AG10803 (cell line): ENCODE measurements around the gene CKAP2.
A peak's percentile ranks its signal among the peaks of the same experiment; 100 is the strongest.
"Not testable (repeated sequence)": the region's sequence is repeated elsewhere in the genome, so short reads cannot be mapped to it uniquely, and the experiment has no call there.

Source experiments
- DNase-seq: peaks from one replicate; pipeline ENCODE4 v3.0.0; 2010; ENCODE audit warnings: low read depth
- H3K4me3 ChIP-seq: 2 replicates; pipeline ENCODE4 v1.5.1; 2011; ENCODE audit warnings: mild to moderate bottlenecking, low read length, control low read depth
- TF ChIP-seq, protein P1 (sequence below): conservative IDR thresholded peaks from 2 replicates; pipeline ENCODE4 v1.5.1; 2011; ENCODE audit warnings: mild to moderate bottlenecking, low read length, control low read depth, inconsistent platforms

CKAP2 gene

DNA sequence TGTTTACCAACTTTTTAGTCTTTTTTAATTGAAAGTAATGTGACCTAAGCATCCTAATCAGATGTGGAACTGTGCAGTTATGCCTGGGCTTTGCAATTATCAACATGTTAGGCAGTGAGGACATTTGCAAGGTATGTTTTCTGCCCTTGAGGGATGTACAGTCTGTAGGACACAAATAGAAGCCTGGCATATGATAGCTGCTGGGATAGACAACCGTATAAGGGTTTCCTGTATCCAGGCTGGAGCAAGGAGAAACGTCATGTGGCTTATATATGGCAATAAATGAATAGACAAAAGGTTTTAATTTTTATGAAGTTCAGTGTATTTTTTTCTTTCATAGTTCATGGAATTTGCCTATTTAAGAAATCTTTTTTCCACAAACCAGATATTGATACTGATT is 2.8 kb upstream of the CKAP2 start:
- DNase-seq, result no peak
- TF ChIP-seq, protein P1, sequence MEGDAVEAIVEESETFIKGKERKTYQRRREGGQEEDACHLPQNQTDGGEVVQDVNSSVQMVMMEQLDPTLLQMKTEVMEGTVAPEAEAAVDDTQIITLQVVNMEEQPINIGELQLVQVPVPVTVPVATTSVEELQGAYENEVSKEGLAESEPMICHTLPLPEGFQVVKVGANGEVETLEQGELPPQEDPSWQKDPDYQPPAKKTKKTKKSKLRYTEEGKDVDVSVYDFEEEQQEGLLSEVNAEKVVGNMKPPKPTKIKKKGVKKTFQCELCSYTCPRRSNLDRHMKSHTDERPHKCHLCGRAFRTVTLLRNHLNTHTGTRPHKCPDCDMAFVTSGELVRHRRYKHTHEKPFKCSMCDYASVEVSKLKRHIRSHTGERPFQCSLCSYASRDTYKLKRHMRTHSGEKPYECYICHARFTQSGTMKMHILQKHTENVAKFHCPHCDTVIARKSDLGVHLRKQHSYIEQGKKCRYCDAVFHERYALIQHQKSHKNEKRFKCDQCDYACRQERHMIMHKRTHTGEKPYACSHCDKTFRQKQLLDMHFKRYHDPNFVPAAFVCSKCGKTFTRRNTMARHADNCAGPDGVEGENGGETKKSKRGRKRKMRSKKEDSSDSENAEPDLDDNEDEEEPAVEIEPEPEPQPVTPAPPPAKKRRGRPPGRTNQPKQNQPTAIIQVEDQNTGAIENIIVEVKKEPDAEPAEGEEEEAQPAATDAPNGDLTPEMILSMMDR, result no peak
- no peak overlapping the region for H3K4me3 ChIP-seq

DNA sequence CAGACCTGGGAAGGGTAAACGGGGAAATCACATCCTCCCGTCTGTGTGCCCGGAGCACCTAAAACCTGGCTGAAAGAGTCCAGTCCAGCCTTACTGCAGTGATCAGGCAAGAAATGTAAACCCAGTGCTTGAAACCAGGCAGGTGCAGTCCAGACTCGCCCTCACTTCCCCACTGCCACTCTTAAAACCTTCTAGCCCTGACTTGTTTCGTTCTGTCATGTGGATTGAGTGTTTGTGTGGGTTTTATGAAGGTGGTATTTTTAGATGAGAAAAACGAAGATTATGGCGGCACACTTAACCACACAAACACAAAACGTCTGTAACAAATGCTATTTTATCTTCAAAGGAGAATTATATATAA is 839 bp upstream of the CKAP2 start:
- TF ChIP-seq, protein P1, result no peak

DNA sequence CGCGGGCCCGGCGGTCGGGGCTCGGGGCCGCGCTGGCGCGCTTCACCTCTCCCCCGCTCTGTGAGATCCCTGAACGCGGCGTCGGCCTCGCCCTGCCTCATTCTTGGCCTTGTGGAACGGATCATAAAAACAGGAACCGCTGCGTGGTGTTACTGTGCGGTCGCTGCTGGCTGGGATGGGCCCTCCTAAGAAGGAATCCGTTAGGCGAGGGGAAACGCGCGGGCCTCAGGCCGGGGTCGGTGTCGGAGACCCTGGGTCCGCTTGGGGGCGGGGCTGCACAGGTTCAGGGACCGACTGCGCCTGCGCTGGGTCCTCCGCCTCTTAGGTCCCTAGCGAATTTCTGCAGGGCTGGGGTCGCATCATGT is 381 bp downstream of the CKAP2 start:
- H3K4me3 ChIP-seq, result peak overlapping the region; percentile 94
- TF ChIP-seq, protein P1, result no peak
- DNase-seq, result peak; percentile 41

More for the DNA sequence above, 839 bp upstream of the CKAP2 start:
- H3K4me3 ChIP-seq, result peak overlapping the region; percentile 94
- no peak for DNase-seq

DNA sequence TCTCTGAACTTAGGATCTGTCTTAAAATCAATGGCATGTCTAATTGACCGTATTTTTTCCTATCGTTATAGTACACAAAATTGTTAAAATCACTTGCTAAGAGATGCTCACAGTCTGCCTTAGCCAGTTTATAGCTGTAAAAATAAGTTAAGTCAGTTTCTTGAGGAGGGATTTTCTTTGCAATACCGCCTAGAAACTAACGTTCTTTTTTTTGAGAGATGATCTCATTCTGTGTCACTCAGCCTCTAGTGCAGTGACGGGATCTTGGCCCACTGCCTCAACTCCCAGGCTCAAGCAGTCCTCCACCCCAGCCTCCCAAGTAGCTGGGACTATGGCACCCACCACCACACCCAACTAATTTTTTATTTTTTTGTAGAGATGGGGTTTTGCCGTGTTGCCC is 4.4 kb downstream of the CKAP2 start:
- TF ChIP-seq, protein P1, result no peak
- no peak overlapping the region for H3K4me3 ChIP-seq
- peak; percentile 36 for DNase-seq

DNA sequence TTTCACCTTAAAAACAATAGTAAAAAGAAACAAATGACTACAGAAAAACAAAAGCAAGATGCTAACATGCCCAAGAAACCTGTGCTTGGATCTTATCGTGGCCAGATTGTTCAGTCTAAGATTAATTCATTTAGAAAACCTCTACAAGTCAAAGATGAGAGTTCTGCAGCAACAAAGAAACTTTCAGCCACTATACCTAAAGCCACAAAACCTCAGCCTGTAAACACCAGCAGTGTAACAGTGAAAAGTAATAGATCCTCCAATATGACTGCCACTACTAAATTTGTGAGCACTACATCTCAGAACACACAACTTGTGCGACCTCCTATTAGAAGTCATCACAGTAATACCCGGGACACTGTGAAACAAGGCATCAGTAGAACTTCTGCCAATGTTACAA is 6.0 kb downstream of the CKAP2 start:
- TF ChIP-seq, protein P1, result no peak
- H3K4me3 ChIP-seq, result no peak overlapping the region
- no peak for DNase-seq

DNA sequence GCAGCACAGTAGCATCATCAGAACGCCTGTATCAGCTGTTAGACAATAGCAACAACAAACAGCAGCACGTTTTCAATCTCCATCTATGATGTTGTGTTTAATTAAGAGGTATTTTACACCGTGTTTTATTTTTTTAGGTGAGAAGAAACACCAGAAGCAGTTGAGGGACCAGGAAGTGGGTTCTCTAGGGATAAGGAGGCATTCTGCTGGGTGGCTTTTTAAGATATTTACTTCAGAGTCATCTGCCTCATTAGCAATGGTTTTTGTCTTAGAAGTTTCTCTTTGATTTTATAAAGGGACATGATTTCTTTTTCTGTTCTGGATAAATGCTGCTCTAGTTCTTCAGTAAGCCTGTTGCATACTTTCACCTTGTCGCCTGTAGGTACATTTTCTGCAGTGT is 8.2 kb downstream of the CKAP2 start:
- no peak for DNase-seq
- TF ChIP-seq, protein P1, result no peak
- H3K4me3 ChIP-seq, result no peak overlapping the region

DNA sequence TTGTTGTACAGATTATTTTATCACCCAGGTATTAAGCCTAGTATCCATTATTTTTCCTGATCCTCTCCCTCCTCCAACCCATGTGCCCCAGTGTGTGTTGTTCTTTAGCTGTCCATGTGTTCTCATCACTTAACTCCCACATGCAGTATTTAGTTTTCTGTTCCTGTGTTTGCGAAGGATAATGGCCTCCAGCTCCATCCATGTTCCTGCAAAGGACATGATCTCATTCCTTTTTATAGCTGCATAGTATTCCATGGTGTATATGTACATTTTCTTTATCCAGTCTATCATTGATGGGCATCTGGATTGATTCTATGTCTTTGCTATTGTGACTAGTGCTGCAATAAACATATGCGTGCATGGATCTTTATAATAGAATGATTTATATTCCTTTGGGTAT is 13.2 kb downstream of the CKAP2 start:
- not testable (repeated sequence) for H3K4me3 ChIP-seq, DNase-seq

DNA sequence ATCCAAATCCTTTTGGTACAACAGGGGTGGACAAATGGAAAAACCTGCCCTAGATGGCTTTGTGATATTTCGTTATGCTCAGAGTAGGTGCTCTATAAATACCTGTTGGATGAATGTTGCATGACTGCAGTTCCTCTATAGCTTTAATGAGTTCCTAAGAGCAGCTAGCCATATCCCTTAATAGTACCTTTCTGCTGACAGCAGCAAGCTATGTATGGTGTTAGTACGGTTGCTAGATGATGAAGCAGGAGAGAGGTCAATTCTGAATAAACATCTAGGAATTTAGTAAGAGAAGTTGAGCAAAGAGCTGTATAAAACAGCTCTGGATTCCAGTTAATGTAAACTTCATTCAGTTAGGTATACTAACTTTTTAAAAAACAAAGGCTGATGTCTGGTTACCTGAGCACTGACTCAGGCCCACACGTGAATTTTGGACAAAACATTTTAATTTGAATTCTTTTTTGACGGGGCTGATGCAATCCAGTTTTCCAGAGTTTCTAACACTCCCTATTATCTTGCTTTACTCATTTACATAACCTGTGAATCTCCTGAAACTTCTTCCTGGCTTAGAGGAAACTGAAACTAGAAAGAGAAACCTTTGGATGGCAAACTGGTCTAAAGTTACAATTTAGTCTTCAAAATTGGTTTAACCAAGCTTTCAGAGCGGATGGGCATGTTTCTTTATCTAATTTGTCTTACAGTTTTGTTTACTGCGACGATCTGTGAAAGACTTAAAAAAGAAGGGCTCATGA is 25.6 kb downstream of the CKAP2 start:
- H3K4me3 ChIP-seq, DNase-seq: not testable (repeated sequence)

DNA sequence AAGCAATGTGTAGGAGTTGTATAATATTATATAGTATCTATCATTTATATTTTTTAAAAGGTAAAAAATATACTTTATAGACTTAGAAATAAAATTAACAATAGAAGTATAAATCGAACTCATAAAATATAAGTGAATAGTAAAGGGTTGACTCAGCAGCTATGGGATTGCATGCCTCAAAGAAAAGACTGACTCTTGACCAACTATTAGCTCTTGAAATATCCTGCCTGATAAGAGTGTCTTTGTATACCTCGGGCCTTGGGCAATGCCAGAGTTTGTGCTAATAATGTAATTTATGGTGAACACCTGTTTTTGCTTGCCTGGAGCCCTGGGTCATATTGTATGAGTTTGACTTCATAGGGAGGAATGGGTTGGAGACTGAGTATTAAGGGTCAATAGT is 31.8 kb downstream of the CKAP2 start:
- DNase-seq, H3K4me3 ChIP-seq: not testable (repeated sequence)

DNA sequence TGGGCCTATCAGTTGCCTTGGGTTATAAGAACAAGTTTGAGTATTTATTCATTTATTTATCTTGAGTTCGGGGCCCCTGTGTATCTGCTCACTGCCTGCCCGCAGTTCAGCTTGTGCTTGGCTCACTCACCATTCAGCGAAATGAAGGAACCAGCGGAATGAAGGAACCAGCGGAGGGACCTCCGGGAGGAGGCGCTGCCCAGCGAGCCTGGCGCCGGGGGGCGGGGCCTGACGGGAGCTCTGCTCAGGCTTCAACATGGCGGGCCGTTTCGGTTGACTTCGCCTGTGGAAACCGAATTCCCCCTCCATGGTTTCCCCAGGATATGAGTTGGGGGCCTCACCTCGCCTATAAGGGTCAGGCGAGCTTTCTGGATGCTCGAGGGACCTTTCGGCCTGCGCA is 33.5 kb downstream of the CKAP2 start:
- DNase-seq, H3K4me3 ChIP-seq: not testable (repeated sequence)

DNA sequence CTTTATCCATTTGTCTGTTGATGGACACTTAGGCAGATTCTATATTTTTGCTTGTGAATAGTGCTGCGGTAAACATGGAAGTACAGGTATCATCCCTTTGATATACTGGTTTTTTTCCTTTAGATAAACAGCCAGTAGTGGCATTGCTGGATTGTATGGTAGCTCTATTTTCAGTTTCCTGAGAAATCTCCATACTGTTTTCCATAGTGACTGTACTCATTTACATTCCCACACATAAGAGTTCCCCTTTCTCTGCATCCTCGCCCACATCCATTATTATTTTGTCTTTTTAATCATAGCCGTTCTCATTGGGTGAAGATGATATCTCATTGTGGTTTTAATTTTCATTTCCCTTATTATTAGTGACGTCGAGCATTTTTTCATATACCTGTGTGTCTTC is 35.7 kb downstream of the CKAP2 start:
- not testable (repeated sequence) for H3K4me3 ChIP-seq, DNase-seq

DNA sequence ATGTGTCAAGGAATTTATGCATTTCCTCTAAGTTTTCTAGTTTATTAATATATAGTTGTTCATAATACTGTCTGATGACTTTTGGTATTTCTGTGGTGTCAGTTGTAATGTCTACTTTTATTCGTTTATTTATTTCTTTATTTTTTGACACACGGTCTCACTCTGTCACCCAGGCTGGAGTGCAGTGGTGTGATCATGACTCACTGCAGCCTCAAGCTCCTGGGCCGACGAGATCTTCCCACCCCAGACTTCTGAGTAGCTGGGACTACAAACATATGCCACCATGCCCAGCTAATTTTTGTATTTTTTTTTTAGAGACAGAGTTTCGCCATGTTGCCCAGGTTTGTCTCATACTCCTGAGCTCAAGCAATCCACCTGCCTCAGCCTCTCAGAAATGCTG is 39.0 kb downstream of the CKAP2 start:
- not testable (repeated sequence) for DNase-seq, H3K4me3 ChIP-seq

DNA sequence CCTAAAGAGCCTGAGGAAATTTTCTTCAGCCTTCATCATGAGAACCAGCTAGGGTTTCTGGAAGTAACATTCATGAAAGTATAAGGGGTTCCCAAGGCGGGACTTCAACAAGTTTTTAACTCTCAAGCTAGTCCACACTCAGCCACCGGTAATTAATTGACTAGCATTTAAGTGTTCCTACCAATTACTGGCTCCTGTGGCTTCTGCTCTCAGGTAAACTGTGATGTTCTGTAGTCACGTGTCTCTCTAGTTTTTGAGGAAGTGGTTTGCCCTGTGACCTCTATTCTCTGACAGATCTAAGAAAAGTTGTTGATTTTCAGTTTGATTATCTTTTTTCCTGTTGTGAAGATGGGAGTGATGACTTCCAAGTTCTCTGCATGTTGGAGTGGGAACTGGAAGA is 42.7 kb downstream of the CKAP2 start:
- H3K4me3 ChIP-seq, DNase-seq: not testable (repeated sequence)
